Gastroesophageal sphincter (tissue), 4 donors: Measurements from ENCODE around the gene PTPN3. TPM values are rescaled to one million over a fixed set of nuclear protein-coding genes. Genes with fewer than 3 reads are reported as not detected.
A peak's percentile ranks its signal among the peaks of the same experiment; 100 is the strongest.

Experiments
- ATAC-seq: fragments of 150-250 bp; one replicate; pipeline ENCODE4 v1.9.1; 2016; ENCODE audit warnings: mild to moderate bottlenecking, moderate library complexity
- H3K27ac ChIP-seq, 4 donors: fragments of 200-600 bp; sonication (generic) in 3 of 4; 1 replicate in 3 of 4; 2 replicates in 1 of 4; pipeline ENCODE4 v1.5.1; 2016 to 2019
- H3K27me3 ChIP-seq: fragments of 200-600 bp; sonication (generic); one replicate; pipeline ENCODE4 v1.5.1; 2019
- H3K36me3 ChIP-seq, 2 donors: fragments of 200-600 bp; sonication (generic); one replicate each; pipeline ENCODE4 v1.5.1; 2019; ENCODE audit warnings: control low read depth in 1 of 2
- H3K4me1 ChIP-seq, 3 donors: fragments of 200-600 bp; sonication (generic); 1 replicate in 2 of 3; 2 replicates in 1 of 3; pipeline ENCODE4 v1.5.1; 2016 to 2019; ENCODE audit warnings: control low read depth in 2 of 3
- H3K4me3 ChIP-seq, 2 donors: fragments of 200-600 bp; sonication (generic); one replicate each; pipeline ENCODE4 v1.5.1; 2019; ENCODE audit warnings: mild to moderate bottlenecking in 1 of 2, moderate library complexity in 1 of 2
- H3K9me3 ChIP-seq, 3 donors: fragments of 200-600 bp; sonication (generic); one replicate each; pipeline ENCODE4 v1.5.1; 2017 to 2019; ENCODE audit warnings: control low read depth in 2 of 3
- CTCF ChIP-seq, 4 experiments: fragments of 200-600 bp in 2 of 4; fragments of 450-650 bp in 2 of 4; sonication (generic) in 1 of 4; IDR thresholded peaks; one replicate each; pipeline ENCODE4 v1.5.1; 2017 to 2019; ENCODE audit warnings: antibody characterized with exemption in 4 of 4, mild to moderate bottlenecking in 2 of 4, moderate library complexity in 2 of 4
- EP300 ChIP-seq: sonication (generic); formaldehyde crosslinking; IDR thresholded peaks from one replicate; pipeline ENCODE4 v1.6.1; 2017; ENCODE audit warnings: antibody characterized with exemption, mild to moderate bottlenecking
- POLR2A ChIP-seq, 2 donors: fragments of 450-650 bp; IDR thresholded peaks; one replicate each; pipeline ENCODE4 v1.6.1; 2017; ENCODE audit warnings: antibody characterized with exemption in 2 of 2, mild to moderate bottlenecking in 2 of 2, moderate library complexity in 1 of 2
- POLR2AphosphoS5 ChIP-seq: sonication (generic); formaldehyde crosslinking; IDR thresholded peaks from one replicate; pipeline ENCODE4 v1.6.1; 2017; ENCODE audit warnings: antibody characterized with exemption
- WGBS, 2 donors: methylation state at CpG; one replicate each; pipeline ENCODE4 v1.1.5; 2018; ENCODE audit warnings: low coverage in 1 of 2; 5-methylcytosine and 5-hydroxymethylcytosine counted together
- small RNA-seq, 4 donors: library from RNA; depleted of rRNA; stranded (forward); fragments of <200 nt; gene quantifications; one replicate each; pipeline ENCODE3, GENCODE V24; 2016
- total RNA-seq, 4 donors: library from RNA; depleted of rRNA; stranded (reverse); fragments of >200 nt; gene quantifications; one replicate each; pipeline ENCODE4 v1.1.0, GENCODE V29; 2016

PTPN3 gene
- total RNA-seq, 4 donors from 2014 or later = 1.2 to 3.4 (median 1.6) TPM

GRCh38 chr9:109329638-109330258 lies 168.4 kb downstream of the PTPN3 start:
- no peak for TF ChIP-seq CTCF (IDR thresholded peaks at IDR 0.05)
- TF ChIP-seq EP300 = no peak
- no peak for TF ChIP-seq POLR2AphosphoS5
- no peak for TF ChIP-seq POLR2A (IDR thresholded peaks at IDR 0.05)
- peak; percentile 7 for ATAC-seq
- Histone ChIP-seq H3K27me3 (no peaks in the 10 kb centered on the region), H3K4me1 (peaks cover 0 to 11% (median 0%) of the 10 kb centered on the region in 3 donors), H3K9me3 (no peaks in the 10 kb centered on the region), H3K27ac (no peak overlapping the region), H3K4me3 (peak overlapping the region in 1 of 2 donors; percentile 5), H3K36me3 (no peaks in the 10 kb centered on the region)
- 53 to 71% methylated on average over 6 to 9 of the region's 11 CpGs for WGBS, 2 donors

- H3K4me3 ChIP-seq = peak overlapping the region in 1 of 2 donors; percentile 5
- TF ChIP-seq CTCF (IDR thresholded peaks at IDR 0.05) (no peak), POLR2AphosphoS5 (no peak), EP300 (no peak), POLR2A (IDR thresholded peaks at IDR 0.05) (no peak)
- WGBS, 2 donors = 30 to 44% methylated on average over 4 to 9 of the region's 12 CpGs
- H3K36me3 ChIP-seq = no peaks in the 10 kb centered on the region
- H3K27me3 ChIP-seq = peaks cover 1% of the 10 kb centered on the region
- peaks cover 0 to 11% (median 0%) of the 10 kb centered on the region in 3 donors for H3K4me1 ChIP-seq
- no peaks in the 10 kb centered on the region for H3K9me3 ChIP-seq
- peak; percentile 84 for ATAC-seq
- no peak overlapping the region for H3K27ac ChIP-seq
Observed at GRCh38 chr9:109328978-109329637, 169.0 kb downstream of the PTPN3 start.

Small RNA genes lying within 50 kb of the gene (small RNA-seq; reads per million reads assigned to genes)
- 0 reads per million in 4 donors for gene MIR3927

Other genes with a start within 250 kb of the PTPN3 start
- 1 to 10 TPM in 3 of 4 donors, not detected in 1; 1.2 to 1.7 (median 1.4) TPM for gene EPB41L4B, start 177.2 kb downstream of the PTPN3 start, total RNA-seq